ENCODE data around the gene PDCD10. TPM values are rescaled to one million over a fixed set of nuclear protein-coding genes. Genes with fewer than 3 reads are reported as not detected.

The PDCD10 gene
- total and polyA plus RNA-seq, 4 donors: 52.2 to 88.1 (median 61.8) TPM

Small RNA genes lying within 50 kb of the gene (small RNA-seq; reads per million reads assigned to genes)
- not detected for gene HMGN1P8 (ENCODE audit: low replicate concordance)

Other genes starting within 250 kb of the PDCD10 start
- 10 to 100 TPM; 30.9 to 47.2 TPM for gene WDR49, start 81.0 kb downstream of the PDCD10 start, total RNA-seq
- gene WDR49, start 81.0 kb downstream of the PDCD10 start, polyA plus RNA-seq (ENCODE audit: insufficient read length in 2 of 2): 1 to 10 TPM; 4.4 to 8.4 TPM
- gene SERPINI1, start 829 bp upstream of the PDCD10 start, total RNA-seq: 100 to 1,000 TPM in 1 of 2 donors, 10 to 100 TPM in 1; 29.6 to 127 TPM
- 10 to 100 TPM; 64.1 to 85.7 TPM for gene SERPINI1, start 829 bp upstream of the PDCD10 start, polyA plus RNA-seq (ENCODE audit: insufficient read length in 2 of 2)